HG03025 (cell line): ENCODE measurements around the gene LRRC1.

Source experiments
- ATAC-seq: cut with Tn5 transposase; IDR thresholded peaks from one replicate; pipeline ENCODE4 v1.9.1; 2021; ENCODE audit warnings: mild to moderate bottlenecking, moderate library complexity; ENCODE audit not compliant: unreplicated experiment, low FRiP score

The LRRC1 gene

GRCh38 chr6:53840027-53840426, 45.2 kb downstream of the LRRC1 start:
- ATAC-seq, result no peak

DNA sequence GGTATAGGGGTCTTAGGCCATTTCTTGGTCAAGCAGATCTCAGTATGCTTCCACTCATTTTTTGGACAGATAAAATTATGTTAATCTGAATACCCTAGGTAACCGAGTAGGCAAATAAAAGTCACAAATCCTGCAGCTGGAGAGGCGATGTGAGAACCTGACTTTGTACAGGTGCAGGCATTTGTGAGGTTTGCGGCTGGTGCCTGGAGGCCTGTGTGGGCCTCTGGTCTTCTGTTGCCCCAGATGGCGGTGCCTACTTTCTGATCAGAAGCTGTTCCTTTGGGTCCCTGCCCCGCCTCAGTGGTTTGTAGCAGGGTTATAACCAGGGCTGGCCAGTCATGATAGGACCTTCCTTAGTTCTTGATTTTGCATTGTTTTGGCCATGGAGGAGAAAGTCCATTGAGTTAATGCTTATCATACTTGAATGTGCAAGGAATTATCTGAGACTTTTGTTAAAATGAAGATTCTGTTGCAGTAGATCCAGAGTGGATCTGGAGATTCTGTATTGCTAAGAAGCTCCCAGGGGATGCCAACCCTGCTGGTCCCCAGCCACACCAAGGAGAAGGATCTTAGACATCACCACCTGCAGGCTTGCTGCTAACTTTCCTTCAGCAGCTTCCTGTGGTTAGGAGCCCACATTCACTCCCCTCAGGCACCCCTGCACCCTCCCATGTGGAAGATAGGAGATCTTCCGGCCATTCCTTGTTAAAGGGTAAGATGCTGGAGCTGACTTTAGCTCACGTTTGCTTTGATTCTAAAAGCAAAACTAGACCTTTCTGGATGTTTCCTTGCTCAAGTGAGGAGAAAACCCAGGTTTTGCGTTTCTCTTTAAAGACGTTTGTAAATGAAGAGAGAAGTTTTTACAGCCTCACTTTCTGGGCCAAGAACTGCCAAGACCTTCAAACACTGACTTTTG, 50.7 kb downstream of the LRRC1 start:
- ATAC-seq, result no peak

DNA sequence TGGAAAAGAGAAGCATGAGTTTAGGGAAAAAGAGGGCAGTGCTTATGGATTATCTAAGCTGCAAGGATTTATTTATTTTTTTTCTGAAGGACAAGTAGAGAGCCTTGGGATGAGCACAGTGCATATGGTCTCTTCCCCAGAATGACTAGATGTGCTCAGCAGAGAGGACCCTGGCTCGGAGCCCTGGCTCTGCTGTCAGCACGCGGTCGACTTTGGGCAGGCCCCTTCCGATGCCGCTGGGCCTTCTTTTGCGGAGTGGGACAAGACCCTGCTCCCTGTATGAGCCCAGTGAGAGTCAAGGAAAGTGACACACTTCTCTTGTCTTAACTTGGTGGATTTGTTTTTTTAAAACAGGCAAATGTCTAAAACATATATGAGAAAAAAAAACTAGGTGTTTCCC, 51.4 kb downstream of the LRRC1 start:
- no peak for ATAC-seq

GRCh38 chr6:53847796-53848314, 53.0 kb downstream of the LRRC1 start:
- ATAC-seq, result no peak

GRCh38 chr6:53850527-53850926, 55.7 kb downstream of the LRRC1 start:
- ATAC-seq, result no peak

- ATAC-seq, result no peak
These were observed 56.8 kb downstream of the LRRC1 start for GRCh38 chr6:53851561-53851960.

DNA sequence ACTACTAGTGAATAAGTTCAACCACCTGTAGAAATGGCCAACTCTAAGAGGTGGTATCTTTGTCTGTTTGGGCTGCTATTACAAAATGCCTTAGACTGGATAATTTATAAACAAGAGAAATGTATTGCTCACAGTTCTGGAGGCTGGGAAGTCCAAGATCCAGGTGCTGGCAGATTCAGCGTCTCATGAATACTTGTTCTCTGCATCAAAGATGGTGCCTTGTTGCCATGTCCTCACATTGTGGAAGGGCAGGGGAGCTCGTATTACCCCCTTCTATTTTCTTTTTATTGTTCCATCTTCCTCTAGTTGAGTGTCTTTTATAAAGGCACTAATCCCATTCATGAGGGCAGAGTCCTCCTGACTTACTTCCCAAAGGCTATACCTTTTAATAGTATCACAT, 58.0 kb downstream of the LRRC1 start:
- ATAC-seq, result no peak

DNA sequence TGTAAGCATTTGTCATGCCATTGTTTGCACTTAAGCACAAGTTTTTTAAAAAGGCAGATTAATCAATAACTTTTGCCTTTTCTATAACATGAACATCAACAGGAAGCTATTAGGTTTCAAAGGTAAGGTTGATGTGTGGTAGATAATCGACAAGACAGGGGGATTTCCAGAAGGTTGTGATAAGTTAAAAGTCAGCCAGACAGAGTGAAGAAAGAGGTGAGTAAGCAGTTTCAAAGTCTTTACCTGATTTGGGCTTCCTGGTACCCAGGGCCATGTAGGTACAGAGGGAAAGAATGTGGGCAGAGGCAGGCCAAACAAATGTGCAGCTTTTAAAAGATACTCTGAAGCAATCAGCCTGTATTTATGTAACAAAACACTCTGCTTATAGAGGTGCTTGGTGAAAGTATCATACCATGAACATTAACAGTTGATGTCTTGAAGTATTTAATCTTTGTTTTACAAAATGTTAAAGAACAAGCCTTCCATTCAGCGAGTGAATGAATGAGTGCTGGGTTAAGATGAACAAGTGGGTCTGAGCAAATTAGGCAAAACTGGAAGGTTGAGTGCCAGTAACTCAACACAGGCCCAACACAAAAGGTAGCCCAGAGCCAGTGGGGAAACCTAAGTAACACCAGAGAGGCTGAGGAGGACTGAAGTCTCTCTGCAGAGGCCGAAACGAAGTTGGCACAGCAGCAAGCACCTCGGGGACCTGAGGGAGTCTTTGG, 60.2 kb downstream of the LRRC1 start:
- ATAC-seq, result no peak

DNA sequence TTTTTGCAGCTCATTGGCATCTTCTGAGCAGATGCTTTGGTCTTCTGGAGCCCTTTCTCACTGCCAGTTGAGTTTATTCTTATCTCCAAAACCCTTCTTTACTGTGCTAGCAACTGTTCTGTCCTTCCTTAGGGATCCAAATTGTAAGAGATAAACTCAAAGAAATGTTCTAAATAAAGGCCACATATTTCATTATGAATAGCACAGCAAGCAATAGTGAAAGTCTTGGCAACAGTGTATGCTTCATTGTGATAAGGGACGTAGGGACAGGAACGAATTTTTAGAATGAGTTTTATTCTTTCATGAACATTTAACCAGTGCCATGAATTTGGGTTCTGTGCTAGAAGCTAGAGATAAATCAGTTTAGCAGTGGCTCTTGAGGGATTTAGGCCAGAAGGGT, 61.1 kb downstream of the LRRC1 start:
- ATAC-seq, result no peak

GRCh38 chr6:53857318-53858094, 62.7 kb downstream of the LRRC1 start:
- no peak for ATAC-seq

GRCh38 chr6:53858196-53858595, 63.4 kb downstream of the LRRC1 start:
- no peak for ATAC-seq

- no peak for ATAC-seq
These were observed 64.1 kb downstream of the LRRC1 start for GRCh38 chr6:53858913-53859312.

DNA sequence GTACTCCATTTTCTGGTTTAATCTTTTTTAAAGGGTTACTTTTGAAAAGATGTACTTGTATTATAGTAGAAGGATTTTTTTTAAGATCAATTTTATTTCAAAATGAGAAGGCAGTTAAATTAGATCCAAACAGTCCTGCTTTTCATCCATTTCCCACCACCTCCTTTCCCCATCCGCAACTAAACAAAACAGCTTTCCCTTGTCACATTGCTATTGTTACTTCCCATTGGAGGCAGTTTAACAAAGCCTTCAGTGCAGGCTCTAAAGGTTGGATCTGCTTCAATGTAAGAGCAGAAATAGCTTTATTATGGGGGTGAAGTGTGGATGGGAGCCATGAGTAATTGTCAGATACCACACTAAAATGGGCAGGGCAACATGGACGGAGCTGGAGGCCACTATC, 65.7 kb downstream of the LRRC1 start:
- ATAC-seq, result no peak

DNA sequence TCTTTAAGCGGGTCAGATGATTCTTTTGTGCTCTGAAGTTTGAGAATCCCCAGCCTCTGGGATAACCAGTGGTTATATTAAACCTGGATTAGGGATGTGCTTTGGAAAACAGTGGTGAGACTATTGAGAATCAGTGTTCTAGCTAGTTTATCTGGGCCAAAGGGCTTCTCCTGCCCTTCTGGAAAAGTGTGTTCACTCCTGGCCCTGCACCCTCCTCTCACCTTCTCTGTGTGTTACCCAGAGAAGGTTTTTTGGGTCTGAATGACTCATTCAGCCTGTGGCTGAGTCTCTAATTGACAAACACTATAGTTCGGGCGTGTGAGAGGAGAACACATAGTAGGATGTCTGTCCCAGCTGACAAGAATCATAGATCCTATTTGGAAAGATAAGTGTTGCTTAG, 66.7 kb downstream of the LRRC1 start:
- ATAC-seq, result no peak

DNA sequence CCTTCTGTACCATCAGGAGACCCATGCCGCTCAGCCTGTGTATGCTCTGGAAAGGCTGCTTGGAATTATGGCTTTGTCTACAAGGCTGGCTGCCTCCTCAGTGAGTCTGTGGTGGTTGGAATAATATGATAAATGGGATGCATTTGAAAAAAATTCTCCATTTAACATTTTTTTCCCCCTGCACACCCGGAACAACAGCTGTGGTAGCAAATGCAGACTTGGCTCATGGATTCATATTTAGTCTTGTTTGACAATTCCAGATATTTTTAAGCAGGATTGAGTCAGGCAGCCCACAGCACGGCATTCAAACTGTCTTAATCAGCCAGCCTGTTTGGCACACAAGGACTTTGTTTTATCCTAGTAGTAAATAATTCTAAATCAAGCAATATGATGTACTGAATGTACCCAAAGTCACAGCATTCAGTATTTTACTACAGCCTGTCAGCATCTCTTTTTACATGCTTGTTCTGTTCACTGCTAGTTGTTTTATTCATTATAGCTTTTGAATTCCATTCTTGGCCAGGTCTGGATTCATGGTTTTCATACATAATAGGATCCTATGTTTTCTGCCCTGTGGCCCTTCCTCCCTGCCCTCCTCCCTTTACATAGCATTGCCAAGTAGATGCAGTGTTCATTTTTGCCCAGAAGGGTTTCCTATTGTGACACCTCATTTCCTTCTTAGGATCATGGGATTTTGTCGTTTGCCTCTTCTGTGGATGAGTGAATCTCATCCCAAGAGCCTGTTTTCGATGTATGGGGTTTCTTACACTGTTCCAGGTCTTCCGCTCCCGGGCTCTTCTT, 68.1 kb downstream of the LRRC1 start:
- no peak for ATAC-seq

- ATAC-seq, result no peak
These were observed 70.0 kb downstream of the LRRC1 start for GRCh38 chr6:53864781-53865180.

- ATAC-seq, result no peak
These were observed 71.4 kb downstream of the LRRC1 start for GRCh38 chr6:53866226-53866625.

- no peak for ATAC-seq
These were observed 73.8 kb downstream of the LRRC1 start for GRCh38 chr6:53868626-53869025.

DNA sequence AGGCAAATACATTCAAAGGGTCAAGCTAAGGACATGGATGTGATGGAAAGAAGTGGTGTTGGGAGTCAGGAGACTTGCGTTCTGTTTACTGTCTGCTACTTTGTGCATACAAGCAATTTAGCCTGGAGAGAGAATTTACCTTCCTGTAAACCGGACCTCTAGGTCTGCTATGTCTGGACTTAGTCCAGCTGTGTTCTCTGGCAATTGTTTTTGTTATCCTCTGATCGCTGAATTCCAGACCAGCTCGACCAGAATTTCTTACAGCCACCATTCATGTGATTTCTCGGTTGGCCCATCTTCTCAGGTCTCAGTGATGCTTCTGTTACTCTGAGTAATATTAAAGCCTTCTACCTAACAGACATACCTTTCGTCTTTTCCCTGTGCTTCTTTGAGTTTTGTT, 75.2 kb downstream of the LRRC1 start:
- no peak for ATAC-seq

- ATAC-seq, result no peak
These were observed 79.1 kb downstream of the LRRC1 start for GRCh38 chr6:53873922-53874321.
